Stimulated activated CD8-positive, alpha-beta memory T cell treated with anti-CD3 and anti-CD28 coated beads, Interleukin-7, amount 100 ng/mL, for 24 hours (primary cell): ENCODE data around the gene NCS1.
A peak's percentile ranks its signal among the peaks of the same experiment; 100 is the strongest.
"Not testable (repeated sequence)": the region's sequence is repeated elsewhere in the genome, so short reads cannot be mapped to it uniquely, and the experiment has no call there.

Experiments
- DNase-seq: peaks from one replicate; pipeline ENCODE4 v3.0.0-alpha.2; 2020; ENCODE audit warnings: low read depth

NCS1 gene

DNA sequence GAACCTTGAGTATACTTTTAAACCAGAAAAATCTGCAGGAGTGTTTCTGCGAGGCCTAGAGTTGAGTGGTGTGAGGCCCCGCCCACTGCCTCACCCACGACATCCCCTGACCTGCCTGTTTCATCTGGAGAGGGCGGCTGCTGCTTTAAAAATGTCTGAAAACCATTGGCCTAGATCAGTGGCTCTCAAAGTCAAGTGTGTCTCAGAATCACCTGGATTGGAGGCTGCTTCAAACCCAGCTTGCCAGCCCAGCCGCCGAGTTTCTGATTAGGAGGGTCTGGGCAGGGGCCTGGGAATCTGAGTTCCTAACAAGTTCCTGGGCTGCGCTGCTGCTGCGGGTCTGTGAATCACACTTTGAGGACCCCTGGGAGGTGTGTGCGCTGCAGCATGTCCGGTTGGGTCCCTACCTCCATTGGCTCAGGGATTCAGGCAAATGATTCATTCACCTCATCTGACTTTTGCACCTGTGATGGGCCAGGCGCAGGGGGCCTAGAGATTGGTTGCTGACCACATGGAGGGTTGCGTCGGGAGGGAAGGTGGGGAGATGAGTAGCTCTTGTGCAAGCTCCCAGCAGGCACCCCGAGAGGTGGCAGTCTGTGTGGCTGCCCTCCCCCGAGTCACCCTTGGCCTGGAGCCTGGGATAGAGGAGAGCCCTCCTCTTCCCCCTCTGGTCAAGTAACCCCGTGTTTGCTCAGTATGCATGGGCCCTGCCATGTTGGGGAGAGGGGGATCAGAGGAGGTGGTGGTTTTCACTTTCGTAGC, 65.7 kb downstream of the NCS1 start:
- DNase-seq: no peak

DNA sequence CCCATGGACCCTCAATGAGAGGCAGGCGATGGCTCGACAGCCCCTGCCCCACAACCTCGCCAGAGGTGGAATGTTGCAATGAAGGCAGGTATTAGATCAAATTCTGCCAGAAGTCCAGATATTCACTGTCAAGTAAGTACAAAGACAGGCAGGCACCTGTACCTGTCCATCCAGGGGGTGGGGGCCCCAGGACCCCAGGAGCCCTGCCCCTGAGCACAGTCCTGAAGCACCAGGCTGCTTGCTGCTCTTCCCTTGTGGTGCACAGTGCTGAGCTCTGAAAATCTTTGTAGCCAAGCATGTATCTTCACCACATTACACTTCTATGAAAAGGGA, 67.1 kb downstream of the NCS1 start:
- no peak for DNase-seq

DNA sequence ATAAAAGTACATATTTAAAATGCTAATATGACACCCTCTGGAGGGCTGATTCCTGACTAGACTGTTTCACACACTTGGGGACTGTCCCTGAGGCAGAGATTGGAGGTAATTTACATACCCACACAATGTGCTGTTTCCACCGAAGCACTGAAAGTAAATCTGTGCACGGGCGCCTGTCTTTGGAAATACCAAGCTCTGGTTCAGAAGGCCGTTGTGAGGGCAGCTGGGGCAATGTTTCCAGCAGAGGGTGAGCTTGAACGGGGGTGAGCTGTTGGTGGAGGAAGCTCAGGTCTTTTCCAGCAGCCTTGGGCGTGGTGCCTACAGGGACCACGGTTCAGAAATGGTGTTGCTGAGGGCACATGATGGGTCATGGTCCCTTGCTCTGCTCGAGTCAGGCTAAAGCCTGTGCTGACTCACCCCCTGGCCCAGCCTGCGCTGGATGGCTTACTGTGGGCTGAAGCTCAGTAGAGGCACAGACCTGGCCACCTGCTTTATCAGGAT, 67.6 kb downstream of the NCS1 start:
- DNase-seq: no peak

DNA sequence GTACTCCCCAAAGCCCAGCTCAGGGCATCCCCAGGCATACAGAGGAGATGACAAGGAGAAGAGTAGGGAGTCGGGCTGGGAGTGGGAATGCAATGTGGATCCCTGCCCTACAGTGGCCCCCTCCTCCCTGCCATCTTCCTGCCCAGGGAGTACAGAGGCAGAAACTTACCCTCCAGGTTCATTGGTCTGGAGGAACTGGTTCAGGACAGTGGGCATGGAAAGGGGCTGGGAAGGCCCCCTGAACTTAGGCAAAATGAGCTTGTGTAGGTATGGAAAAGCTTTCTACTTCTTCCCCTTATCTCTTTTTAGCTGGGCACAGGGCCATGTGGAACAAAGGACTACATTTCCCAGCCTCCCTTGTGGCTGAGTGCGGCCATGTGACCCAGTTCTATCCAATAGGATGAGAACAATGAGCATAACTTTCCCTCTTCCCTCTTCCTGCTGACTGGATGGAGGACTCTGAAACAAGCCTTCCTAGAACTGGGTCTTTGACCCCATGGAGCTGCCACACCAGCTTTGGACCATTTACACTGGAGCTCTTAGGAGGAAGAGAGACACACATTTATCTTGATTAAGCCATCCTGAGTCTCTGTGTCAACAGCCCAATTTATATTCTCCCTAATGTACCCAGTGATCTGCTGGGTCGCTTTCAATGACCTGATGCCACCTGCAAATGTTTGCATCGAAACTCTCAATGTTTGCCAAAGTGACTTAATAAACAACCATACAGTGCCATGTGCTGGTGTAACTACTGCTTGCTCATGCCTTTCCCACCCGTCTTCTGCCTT, 68.4 kb downstream of the NCS1 start:
- DNase-seq: no peak

DNA sequence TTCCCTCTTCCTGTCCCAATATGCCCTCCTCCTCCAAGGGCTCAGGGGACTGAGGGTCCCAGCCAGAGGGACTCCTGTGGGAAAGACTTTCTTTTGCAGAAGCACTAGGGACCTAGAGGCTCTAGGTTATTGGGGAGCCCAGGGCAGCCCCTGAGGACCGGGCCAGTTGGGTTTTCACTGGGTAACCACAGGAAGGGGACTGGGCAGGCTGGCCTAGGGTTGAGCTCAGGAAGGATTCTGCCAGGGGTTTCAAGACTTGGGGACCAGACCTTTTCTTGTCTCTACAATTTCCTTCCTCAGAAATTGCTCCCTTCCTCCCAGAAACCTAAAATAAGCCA, 69.0 kb downstream of the NCS1 start:
- no peak for DNase-seq

DNA sequence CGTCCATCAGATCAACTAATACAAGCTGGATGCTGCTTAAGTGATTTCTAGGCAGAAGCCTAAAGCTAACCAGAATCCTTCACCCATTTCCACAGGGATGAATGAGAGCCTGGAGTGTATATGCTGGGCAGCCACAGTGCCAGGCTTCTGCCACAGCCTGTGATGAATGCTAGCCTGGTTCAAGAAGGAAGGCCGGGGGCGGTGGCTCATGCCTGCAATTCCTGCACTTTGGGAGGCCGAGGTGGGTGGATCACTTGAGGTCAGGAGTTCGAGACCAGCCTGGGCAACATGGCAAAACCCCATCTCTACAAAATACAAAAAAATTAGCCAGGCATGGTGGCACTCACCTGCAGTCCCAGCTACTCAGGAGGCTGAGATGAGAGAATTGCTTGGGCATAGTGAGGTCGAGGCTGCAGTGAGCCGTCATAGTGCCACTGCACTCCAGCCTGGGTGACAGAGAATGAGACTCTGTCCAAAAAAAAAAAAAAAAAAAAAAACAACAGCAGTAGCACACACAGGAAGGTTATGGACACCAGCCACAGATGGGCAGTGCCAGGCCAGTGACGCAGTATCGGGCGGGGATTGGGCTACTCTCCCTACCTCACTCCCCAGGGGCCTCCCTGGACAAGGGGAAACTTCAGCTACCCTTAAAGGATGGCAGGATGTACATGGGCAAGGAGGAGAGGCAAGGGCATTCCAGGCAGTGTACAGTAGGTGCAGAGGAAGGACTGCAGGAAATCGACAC, 70.2 kb downstream of the NCS1 start:
- no peak for DNase-seq

DNA sequence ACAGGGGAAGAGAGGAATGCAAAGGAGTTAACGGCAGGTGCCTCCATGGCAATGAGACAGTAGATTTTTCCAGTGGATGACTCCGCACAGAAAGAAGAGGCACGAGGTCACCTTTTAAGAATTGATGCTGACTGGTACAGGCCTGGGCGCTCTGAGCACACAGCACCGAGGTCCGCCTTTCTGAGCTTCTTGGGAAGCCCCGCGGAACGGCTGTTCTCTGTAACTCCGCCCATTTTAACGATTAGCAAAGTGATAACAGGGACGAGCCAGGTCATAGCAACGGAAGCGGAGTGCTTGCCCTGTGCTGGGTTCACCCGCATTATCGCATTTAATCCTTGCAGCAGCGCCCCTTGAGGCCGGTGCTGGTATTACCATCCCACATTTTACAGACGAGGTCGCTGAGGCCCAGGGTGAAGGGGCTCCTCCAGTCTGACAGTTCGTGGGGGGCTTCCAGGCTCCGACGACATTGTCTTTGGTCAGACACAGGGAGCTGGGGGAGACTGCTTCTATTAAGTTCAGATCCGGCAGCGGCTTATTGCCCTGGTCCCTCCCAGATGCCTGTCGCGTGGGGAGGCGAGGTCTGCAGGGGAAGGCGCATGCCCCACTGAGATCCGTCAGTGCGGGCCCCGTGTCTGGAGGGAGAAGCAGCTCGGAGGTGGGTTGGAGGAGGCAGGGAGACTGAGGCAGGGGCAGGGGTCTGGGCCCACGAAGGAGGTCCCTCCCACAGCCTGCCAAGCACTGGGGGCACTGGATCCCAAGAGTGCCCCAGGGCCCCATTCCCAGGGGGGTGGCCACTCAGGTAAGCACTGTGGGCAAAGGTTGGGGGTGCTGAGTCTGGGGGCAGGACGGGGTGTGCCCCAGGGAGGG, 71.0 kb downstream of the NCS1 start:
- DNase-seq: peak; percentile 73

DNA sequence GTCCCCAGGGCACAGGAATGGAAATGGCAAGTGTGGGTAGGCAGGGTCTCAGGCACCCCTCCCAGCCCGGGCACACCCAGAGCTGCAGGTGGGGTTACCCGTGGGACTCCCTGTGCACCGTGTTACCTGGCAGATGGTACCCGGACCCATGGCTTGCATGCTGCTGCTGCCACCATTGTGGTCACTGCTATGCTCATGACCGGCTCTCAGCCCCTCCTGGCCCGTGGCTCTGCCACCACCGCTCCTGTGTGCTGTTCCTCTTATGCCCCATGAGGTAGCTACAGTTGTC, 71.6 kb downstream of the NCS1 start:
- DNase-seq: no peak

DNA sequence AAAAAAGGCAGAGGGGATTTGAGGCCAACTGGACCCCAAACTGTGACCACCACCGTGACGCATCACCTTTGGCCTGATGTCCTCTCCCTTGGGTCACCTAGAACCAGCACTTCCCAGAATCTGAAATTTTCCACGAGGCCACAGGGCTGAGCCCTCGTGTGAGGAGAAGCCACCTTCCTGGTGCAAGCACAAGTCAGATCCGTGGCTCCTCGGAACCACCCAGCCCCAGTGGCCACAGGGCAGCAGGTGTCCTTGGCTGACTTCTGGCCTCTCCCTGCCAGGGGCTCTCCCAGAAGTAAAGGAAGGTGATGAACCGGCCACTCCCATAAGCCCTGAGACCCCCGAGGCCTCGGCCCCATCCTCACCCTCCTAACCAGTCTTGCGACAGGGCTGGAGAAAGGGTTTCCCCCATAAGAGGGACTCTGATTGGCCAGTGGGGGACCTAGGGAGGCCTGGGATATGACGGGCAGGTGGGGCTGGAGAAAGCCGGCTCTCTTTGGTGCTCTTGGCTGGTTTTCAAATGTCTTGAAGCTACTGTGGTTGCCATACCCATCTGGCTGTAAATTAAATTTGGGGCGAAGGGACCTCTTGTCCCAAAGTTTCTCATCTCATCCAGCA, 72.5 kb downstream of the NCS1 start:
- DNase-seq: no peak

DNA sequence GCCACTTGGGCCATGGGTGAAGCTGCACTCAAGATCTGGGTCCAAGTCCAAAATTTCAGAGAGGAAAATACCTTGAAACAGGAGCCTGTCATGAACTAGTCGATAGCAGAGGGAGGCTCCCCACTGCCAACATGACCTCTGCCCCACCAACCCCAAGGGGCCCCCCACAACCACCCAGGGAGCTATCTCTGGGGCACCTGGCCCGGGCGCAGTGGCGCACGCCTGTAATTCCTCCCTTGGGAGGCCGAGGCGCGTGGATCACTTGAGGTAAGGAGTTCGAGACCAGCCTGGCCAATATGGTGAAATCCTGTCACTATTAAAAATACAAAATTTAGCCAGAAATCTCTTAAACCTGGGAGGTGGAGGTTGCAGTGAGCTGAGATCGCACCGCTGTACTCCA, 73.3 kb downstream of the NCS1 start:
- no peak for DNase-seq

DNA sequence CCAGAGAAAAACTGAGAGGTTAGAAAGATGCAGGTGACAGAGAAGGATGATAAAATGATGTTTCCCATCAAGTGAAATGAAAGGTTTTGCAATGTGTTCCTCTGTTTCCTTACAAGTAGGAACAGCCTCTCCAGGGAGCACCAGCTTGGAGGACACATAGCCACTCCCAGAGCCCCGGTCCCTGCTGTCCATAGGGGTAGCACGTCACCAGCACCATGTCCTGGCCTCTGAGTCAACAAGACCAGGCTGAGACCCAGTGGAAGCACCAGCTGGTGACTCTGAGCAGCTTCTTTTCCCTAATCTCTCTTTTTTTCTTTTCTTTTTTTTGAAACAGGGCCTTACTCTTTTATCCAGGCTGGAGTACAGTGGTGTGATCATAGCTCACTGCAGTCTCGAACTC, 73.9 kb downstream of the NCS1 start:
- DNase-seq: no peak

DNA sequence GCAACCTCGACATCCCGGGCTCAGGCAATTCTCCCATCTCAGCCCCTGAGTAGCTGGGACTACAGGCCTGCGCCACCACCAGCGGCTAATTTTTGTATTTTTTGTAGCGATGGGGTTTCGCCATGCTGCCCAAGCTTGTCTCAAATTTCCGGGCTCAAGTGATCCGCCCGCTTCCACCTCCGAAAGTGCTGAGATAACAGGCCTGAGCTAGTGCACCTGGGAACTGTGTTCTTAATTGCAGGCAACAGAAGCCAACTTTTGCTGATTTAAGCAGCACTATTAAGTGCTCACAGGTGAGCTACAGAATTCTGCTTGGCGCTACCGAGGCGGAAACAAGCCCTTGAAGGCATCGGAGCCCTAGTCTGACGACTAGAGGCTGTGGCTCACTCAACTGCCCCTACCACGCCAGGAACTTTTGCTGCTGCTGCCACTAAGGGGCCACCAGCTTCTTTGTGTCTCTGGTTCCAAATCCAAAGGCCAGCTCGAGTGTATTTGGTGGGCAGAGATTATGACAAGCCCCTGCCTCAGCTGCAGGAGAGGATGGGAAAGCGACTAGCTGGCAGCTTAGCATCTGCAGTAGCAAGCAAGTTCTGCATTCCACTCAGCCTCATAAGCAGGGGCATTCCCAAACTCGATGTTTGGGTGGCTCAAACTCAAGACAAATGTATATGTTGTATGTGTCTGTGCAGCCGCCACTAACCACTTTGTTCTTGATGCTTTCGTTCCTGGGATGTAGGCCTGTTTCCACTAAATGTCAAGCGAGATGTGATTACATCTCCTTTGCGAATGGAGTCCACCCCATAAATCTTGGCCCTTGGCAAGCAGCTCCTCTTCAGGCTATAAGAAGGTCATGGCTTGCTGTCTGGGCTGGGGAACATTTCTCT, 82.8 kb downstream of the NCS1 start:
- no peak for DNase-seq

DNA sequence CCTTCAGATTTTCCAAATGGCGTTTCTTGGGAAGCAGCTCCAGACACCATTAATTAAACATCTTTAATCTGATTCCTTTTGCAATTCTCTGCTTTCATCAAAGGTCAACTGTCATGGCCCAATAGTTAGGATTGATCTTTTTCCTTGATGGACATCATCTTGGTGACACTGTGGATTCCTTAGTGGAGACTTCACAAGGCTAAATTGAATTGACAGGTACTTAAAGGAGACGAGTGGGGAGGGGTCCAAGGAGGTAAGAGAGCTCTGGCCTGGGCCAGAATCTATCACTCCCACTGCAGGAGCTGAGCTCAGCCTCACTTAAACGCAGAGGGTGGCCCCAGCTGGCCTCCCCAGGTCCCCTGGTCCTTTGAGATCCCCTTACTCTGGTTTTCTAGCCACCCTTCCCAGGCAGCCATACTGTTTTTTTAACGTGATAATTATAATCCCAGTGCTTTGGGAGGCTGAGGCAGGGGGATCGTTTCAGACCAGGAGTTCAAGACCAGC, 83.5 kb downstream of the NCS1 start:
- DNase-seq: no peak

DNA sequence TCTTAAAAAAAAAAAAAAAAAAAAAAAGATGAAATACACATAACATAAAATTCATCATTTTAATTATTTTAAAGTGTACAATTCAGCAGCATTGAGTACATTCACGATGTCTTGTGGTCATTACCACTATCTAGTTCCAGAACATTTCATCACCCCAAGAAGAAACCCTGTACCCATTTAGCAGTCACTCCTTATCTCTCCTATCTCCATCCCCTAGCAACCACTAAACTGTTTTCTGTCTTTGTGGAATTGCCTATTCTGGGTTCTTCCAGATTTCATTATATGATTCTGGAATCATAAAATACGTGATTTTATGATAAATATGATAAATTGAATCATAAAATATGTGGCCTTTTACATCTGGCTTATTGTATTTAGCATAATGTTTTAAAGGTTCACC, 84.4 kb downstream of the NCS1 start:
- no peak for DNase-seq

DNA sequence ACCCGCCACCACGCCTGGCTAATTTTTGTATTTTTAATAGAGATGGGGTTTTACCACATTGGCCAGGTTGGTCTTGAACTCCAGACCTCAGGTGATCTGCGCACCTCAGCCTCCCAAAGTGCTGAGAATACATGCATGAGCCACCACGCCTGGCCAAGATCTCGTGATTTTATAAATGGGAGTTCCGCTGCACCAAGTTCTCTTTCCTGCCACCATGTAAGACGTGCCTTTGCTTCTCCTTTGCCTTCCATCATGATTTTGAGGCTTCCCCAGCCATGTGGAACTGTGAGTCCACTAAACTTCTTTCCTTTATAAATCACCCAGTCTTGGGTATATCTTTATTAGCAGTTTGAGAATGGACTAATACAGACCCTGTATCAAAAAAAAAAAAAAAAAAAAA, 85.9 kb downstream of the NCS1 start:
- DNase-seq: not testable (repeated sequence)

DNA sequence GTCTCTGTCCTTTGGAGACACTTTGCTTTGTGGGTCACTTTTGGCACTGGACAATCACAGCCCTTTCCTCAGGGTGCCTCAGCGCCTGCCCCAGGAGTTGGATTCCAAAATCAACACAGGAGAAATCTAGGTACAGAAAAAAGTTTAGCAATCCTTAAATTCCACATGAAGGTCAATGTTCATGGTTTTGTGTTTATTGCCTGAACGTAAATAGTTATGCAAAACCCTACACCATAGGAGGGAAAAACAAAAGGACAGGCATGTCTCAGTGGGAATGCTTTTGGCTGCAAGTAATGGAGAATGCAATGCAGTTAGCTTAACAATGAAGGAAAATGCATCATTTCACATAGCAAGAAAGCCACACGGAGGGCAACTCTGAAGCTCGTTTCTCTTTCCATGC, 86.8 kb downstream of the NCS1 start:
- no peak for DNase-seq

DNA sequence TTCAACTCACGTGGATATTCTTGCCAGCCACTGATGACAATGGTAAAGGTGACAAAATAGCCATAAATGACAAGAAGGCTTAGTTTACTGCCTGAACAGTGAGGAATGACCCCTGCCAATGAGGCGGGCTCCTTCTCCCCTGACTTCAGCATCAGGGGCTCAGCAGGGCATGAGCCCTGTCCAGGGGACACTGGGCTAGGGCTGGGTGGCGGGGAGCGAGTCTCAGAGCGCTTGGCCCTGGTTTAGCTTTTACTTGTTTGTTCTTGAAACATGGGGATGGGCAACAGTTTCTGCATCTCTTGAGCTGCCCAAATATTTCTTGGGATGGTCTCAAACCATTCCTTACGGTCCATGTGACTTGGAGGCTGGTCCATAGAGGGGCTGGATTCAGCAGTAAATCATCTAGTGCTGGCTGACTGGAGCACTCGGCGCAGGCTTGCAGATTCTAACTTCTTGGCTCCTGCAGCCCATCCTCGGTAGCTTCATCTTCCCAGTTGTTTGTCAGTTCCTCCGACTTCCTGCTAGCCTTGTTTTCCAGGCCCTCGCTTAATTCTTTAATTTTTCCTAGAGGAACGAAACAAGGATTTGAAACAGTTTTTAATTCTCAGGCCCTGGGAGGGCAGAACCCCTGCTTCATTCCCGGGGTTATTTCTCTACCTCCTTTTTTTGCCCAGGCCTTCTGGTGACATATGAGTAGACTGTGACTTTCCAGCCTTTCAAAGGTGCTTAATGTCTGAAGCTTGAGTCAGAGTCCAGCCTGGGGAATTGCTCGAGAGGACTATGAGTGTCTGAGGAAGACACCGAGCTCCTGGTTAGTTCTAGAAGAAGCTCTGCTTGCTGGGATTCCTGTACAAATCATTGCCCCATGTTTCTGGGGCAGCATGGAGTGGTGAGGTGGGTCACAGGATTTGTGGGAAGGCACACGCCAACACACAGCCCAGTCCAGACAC, 88.9 kb downstream of the NCS1 start:
- no peak for DNase-seq

DNA sequence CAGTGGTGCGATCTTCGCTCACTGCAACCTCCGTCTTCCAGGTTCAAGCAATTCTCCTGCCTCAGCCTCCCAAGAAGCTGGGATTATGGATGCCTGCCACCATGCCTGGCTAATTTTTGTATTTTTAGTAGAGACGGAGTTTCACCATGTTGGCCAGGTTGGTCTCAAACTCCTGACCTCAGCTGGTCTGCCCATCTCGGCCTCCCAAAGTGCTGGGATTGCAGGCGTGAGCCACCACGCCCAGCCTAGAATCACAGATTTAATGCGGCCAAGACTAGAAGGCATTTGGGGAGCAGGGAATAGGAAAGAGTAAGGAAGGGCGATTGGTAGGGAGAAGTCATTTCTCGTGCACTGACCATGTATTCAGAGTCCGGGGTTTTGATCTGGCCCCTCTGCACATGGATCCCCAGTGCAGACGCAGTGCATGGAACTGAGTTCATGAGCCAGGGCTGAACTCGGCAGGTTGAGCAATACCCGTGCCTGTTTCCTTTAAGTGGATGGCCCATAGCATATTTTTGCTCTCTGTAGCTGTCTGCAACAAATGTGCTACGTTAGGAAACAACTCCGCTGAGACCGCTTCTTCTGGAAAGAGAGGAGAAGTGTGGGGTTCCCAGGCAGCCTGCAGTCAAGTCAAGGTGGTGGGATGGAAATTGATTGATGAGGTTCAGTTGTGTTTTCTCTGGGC, 90.0 kb downstream of the NCS1 start:
- no peak for DNase-seq

DNA sequence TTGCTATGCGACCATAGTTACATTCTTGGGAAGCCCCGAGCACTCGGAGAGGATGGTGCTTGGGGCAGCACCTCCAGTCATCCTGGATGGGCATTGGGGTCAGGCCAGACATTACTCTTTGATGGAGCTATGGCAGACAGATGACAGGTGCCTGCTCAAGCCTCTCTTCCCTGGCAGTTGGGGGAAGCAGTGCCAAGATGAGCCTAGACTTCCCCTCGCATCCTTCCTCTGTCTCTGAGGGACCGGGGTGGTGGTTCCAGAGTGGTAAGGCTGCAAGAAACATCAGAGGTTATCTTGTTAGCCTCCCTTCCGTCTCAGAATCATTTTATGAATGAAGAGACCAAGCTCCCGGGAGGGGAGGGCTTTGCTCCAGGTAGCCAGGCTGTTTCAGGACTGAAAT, 90.6 kb downstream of the NCS1 start:
- no peak for DNase-seq
